ENCODE measurements around the gene DOLPP1. TPM values are rescaled to one million over a fixed set of nuclear protein-coding genes. Genes with fewer than 3 reads are reported as not detected.

Gene DOLPP1
- total and polyA plus RNA-seq, 2 of the 13 experiments (the other 11 are each of a cell fraction or from before 2014, with no cell fraction given) = 21.0 to 34.1 TPM

GRCh38 chr9:129080601-129081387, at the start of gene DOLPP1 (continued):
- TF ChIP-seq, protein P1, sequence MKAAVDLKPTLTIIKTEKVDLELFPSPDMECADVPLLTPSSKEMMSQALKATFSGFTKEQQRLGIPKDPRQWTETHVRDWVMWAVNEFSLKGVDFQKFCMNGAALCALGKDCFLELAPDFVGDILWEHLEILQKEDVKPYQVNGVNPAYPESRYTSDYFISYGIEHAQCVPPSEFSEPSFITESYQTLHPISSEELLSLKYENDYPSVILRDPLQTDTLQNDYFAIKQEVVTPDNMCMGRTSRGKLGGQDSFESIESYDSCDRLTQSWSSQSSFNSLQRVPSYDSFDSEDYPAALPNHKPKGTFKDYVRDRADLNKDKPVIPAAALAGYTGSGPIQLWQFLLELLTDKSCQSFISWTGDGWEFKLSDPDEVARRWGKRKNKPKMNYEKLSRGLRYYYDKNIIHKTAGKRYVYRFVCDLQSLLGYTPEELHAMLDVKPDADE (CRISPR knock-in tag; IDR thresholded peaks at IDR 0.05) = no peak
- TF ChIP-seq ZNF841 (CRISPR knock-in tag; IDR thresholded peaks at IDR 0.05; ENCODE audit: borderline replicate concordance) = no peak
- TF ChIP-seq NR2F2 (IDR thresholded peaks at IDR 0.05; ENCODE audit: borderline replicate concordance, low read depth) = no peak
- TF ChIP-seq HCFC1 (IDR thresholded peaks at IDR 0.05; ENCODE audit: low read depth, low read length) = 0 out of 2 replicates have a peak, but pooled peaks have one; percentile 9
- no peak for TF ChIP-seq ZNF569 (CRISPR knock-in tag; IDR thresholded peaks at IDR 0.05; ENCODE audit: borderline replicate concordance)
- TF ChIP-seq BRCA1 (CRISPR knock-in tag; IDR thresholded peaks at IDR 0.05) = no peak
- TF ChIP-seq REL (CRISPR knock-in tag; conservative IDR thresholded peaks at IDR 0.05) = no peak
- no peak for TF ChIP-seq SYNCRIP (IDR thresholded peaks at IDR 0.05; ENCODE audit: insufficient read depth, low read depth, low read length)
- TF ChIP-seq, protein P2, sequence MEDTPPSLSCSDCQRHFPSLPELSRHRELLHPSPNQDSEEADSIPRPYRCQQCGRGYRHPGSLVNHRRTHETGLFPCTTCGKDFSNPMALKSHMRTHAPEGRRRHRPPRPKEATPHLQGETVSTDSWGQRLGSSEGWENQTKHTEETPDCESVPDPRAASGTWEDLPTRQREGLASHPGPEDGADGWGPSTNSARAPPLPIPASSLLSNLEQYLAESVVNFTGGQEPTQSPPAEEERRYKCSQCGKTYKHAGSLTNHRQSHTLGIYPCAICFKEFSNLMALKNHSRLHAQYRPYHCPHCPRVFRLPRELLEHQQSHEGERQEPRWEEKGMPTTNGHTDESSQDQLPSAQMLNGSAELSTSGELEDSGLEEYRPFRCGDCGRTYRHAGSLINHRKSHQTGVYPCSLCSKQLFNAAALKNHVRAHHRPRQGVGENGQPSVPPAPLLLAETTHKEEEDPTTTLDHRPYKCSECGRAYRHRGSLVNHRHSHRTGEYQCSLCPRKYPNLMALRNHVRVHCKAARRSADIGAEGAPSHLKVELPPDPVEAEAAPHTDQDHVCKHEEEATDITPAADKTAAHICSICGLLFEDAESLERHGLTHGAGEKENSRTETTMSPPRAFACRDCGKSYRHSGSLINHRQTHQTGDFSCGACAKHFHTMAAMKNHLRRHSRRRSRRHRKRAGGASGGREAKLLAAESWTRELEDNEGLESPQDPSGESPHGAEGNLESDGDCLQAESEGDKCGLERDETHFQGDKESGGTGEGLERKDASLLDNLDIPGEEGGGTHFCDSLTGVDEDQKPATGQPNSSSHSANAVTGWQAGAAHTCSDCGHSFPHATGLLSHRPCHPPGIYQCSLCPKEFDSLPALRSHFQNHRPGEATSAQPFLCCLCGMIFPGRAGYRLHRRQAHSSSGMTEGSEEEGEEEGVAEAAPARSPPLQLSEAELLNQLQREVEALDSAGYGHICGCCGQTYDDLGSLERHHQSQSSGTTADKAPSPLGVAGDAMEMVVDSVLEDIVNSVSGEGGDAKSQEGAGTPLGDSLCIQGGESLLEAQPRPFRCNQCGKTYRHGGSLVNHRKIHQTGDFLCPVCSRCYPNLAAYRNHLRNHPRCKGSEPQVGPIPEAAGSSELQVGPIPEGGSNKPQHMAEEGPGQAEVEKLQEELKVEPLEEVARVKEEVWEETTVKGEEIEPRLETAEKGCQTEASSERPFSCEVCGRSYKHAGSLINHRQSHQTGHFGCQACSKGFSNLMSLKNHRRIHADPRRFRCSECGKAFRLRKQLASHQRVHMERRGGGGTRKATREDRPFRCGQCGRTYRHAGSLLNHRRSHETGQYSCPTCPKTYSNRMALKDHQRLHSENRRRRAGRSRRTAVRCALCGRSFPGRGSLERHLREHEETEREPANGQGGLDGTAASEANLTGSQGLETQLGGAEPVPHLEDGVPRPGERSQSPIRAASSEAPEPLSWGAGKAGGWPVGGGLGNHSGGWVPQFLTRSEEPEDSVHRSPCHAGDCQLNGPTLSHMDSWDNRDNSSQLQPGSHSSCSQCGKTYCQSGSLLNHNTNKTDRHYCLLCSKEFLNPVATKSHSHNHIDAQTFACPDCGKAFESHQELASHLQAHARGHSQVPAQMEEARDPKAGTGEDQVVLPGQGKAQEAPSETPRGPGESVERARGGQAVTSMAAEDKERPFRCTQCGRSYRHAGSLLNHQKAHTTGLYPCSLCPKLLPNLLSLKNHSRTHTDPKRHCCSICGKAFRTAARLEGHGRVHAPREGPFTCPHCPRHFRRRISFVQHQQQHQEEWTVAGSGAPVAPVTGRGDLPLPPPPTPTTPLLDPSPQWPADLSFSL (CRISPR knock-in tag; IDR thresholded peaks at IDR 0.05) = no peak
- TF ChIP-seq ATF2 (CRISPR knock-in tag; IDR thresholded peaks at IDR 0.05) = peak; percentile 46; the same call in 1 of the 2 replicates
- peak; percentile 73 for TF ChIP-seq THAP11 (CRISPR knock-in tag; IDR thresholded peaks at IDR 0.05)
- TF ChIP-seq MAFF (IDR thresholded peaks at IDR 0.05; ENCODE audit: low read depth, low read length) = no peak
- TF ChIP-seq ZNF430 (CRISPR knock-in tag; IDR thresholded peaks at IDR 0.05) = no peak
- no peak for TF ChIP-seq ZSCAN25 (CRISPR knock-in tag; IDR thresholded peaks at IDR 0.05)
- no peak for TF ChIP-seq MIER3 (CRISPR knock-in tag; IDR thresholded peaks at IDR 0.05; ENCODE audit: borderline replicate concordance)
- TF ChIP-seq BHLHE40 (IDR thresholded peaks at IDR 0.05; ENCODE audit: low read length) = no peak
- TF ChIP-seq DNMT3B (CRISPR knock-in tag; conservative IDR thresholded peaks at IDR 0.05) = no peak
- TF ChIP-seq HOXA5 (CRISPR knock-in tag; IDR thresholded peaks at IDR 0.05) = no peak
- no peak for TF ChIP-seq ZNF784 (CRISPR knock-in tag; IDR thresholded peaks at IDR 0.05; ENCODE audit: borderline replicate concordance)
- no peak for TF ChIP-seq GATAD2A (CRISPR knock-in tag; IDR thresholded peaks at IDR 0.05)
- no peak for TF ChIP-seq ZNF709 (CRISPR knock-in tag; IDR thresholded peaks at IDR 0.05)
- TF ChIP-seq AHR (CRISPR knock-in tag; IDR thresholded peaks at IDR 0.05) = no peak; the same call in 1 of the 2 replicates

Data from HepG2 (cell line).